ENCODE results near the gene NUP210L. TPM values are rescaled to one million over a fixed set of nuclear protein-coding genes. Genes with fewer than 3 reads are reported as not detected.
"Not testable (repeated sequence)": the region's sequence is repeated elsewhere in the genome, so short reads cannot be mapped to it uniquely, and the experiment has no call there.

Gene NUP210L
- total and polyA plus RNA-seq, 5 donors, result 0.09 to 0.88 (median 0.18) TPM; not detected in 1

DNA sequence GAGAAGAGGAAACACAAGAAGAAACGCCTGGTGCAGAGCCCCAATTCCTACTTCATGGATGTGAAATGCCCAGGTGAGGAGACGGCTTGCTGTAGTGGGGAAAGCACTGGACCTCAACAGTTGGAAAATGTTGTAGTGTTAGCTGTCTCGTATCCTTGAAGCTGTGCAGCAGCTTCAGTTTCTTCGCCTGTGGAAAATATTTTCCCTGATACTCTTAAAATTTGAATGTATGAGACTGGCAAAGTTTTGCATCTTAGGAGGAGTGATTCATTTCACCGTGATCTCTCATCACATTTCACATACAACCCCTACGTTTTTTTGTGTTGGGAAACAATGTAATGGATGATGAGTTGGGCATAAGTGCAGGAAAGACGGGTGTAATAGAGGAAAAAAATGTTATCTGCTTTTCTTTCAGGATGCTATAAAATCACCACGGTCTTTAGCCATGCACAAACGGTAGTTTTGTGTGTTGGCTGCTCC lies 163.7 kb downstream of the NUP210L start:
- H3K4me1 ChIP-seq (ENCODE audit: control insufficient read depth, insufficient read depth, low read length), result no peaks in the 10 kb centered on the region
- H3K27me3 ChIP-seq (ENCODE audit: control insufficient read depth, insufficient read depth), result no peaks in the 10 kb centered on the region
- intact Hi-C loops (cut with DNase I), result no loop called here
- H3K27ac ChIP-seq (ENCODE audit: low read length), result peak overlapping the region; percentile 96
- no peak for ATAC-seq
- no peaks in the 10 kb centered on the region for H3K9me3 ChIP-seq (ENCODE audit: control insufficient read depth, low read length)
- no peak for DNase-seq
- 8% methylated on average over 9 of the region's 9 CpGs for WGBS
- peak overlapping the region; percentile 71 for H3K4me3 ChIP-seq (ENCODE audit: low read length)

DNA sequence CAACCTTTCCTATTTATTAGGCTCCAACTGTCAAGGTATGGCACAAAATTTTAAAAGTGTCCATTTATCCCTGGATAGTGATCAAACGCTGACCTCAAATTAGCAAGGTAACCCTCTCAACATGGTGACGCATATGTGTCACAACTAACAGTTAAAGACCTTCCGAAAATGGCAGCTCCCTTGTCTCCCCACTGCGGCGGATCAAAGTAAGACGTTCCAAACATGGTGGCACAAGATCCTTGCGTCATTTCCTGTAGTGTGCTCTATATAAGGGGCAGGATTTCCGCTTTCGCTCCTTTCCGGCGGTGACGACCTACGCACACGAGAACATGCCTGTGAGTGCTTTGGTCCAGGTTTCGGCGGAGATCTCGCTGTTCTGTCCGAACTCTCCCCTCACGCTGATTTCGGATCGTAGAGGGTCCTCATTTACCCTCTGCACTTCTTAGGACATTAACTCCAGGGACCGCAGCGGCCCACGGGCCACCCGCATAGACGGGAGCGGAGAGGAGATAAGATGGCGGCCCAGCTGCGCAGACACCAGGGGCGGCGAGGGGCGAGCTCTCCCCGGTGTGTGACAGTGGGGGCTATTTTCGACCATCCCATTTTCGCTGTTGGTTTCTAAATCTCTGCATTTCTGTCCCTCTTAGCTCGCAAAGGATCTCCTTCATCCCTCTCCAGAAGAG lies 164.3 kb downstream of the NUP210L start, which contains the start of gene RPS27:
Gene RPS27 (plus strand): TSS at position 295 of the 683 bp plus-strand sequence. CDS start 35 bp downstream, at position 330.
- ATAC-seq, result peak; percentile 81 to 85
- under 1% methylated on average over 36 of the region's 36 CpGs for WGBS
- Histone ChIP-seq H3K4me1 (ENCODE audit: control insufficient read depth, insufficient read depth, low read length) (no peaks in the 10 kb centered on the region), H3K9me3 (ENCODE audit: control insufficient read depth, low read length) (no peaks in the 10 kb centered on the region), H3K27ac (ENCODE audit: low read length) (peak within 1 kb of the TSS; percentile 96), H3K27me3 (ENCODE audit: control insufficient read depth, insufficient read depth) (no peaks in the 10 kb centered on the region), H3K4me3 (ENCODE audit: low read length) (peak within 1 kb of the TSS; percentile 71)
- DNase-seq, result peak; percentile 90 to 93 (median 91)
- intact Hi-C loops (cut with DNase I), result no loop called here

DNA sequence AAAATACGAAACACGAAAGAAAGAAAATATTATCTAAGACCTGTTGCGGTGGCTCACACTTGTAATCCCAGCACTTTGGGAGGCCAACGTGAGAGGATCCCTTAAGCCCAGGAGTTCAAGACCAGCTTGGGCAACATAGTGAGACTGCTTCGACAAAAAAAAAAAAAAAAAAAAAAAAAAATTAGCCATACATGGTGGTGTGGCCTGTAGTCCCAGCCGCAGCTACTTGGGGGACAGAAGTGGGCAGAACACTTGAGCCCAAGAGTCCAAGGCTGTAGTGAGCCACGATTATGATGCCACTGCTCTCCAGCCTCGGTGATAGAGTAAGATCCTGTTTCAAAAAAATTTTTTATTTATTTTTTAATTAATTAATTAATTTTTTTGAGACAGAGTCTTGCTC lies 167.3 kb downstream of the NUP210L start:
- Histone ChIP-seq H3K27ac (ENCODE audit: low read length) (no peak overlapping the region), H3K4me1 (ENCODE audit: control insufficient read depth, insufficient read depth, low read length) (peaks cover 3% of the 10 kb centered on the region), H3K9me3 (ENCODE audit: control insufficient read depth, low read length) (no peaks in the 10 kb centered on the region), H3K27me3 (ENCODE audit: control insufficient read depth, insufficient read depth) (no peaks in the 10 kb centered on the region), H3K4me3 (ENCODE audit: low read length) (no peak overlapping the region)
- no peak for DNase-seq
- 90% methylated on average over 8 of the region's 8 CpGs for WGBS
- no peak for ATAC-seq
- intact Hi-C loops (cut with DNase I), result loop anchor here (2.0 to 10.0 kb wide), 5 partner anchors 190 to 313 kb away; partner anchors contain the start of genes NPR1 (in 4 of the 4) and ILF2 (in 2 of the 4)

DNA sequence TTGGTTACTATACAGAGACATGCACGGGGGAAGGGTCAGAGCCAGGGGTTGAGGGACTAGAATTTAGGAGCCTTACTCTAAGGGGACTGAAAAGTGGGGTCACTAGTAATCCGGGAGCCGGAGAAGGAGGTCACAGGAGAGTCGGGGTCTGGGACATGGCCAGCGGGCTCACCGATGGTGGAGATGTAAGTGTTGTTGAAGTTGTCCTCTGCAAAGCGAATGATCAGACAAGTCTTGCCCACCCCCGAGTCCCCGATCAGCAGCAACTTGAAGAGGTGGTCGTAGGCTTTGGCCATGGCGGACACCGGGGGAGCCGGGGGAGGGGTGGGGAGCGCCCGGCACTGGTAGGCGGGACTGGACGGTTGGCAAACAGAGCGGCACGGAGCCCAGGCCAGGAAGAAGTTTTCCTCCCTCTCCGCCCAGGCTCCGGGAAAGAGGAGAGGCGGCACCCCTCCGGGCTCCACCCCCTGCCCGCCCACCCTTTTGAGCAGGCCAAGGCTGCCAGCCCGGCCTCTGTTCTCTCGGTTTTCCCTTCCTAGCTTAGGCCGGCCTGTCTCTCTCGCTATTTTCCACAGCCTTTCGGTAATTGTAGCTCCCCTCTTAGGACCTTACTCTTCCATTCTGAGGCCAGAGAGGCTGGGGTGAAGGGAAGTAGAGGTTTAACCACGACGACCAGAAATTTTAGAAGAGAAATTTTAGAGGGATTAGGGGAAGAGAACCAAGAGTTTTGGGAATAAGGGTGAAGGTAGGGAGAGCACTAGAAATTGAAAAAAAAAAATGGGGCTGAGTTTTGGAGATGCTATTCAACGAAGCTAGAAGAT lies 168.7 kb downstream of the NUP210L start, which contains the start of gene RAB13:
Gene RAB13 (minus strand): TSS at position 399 of the 821 bp plus-strand sequence. CDS start 103 bp downstream, at position 296.
- Histone ChIP-seq H3K27ac (ENCODE audit: low read length) (peak within 1 kb of the TSS; percentile 98), H3K9me3 (ENCODE audit: control insufficient read depth, low read length) (no peaks in the 10 kb centered on the region), H3K27me3 (ENCODE audit: control insufficient read depth, insufficient read depth) (no peaks in the 10 kb centered on the region), H3K4me3 (ENCODE audit: low read length) (peak within 1 kb of the TSS; percentile 60), H3K4me1 (ENCODE audit: control insufficient read depth, insufficient read depth, low read length) (peaks cover 3% of the 10 kb centered on the region)
- intact Hi-C loops (cut with DNase I), result loop anchor here (2.0 to 10.0 kb wide), 5 partner anchors 189 to 311 kb away; partner anchors contain the start of genes NPR1 (in 4 of the 4) and ILF2 (in 2 of the 4)
- peak; percentile 92 to 96 (median 94) for DNase-seq
- ATAC-seq, result peak; percentile 90 to 92
- 2% methylated on average over 32 of the region's 32 CpGs for WGBS

DNA sequence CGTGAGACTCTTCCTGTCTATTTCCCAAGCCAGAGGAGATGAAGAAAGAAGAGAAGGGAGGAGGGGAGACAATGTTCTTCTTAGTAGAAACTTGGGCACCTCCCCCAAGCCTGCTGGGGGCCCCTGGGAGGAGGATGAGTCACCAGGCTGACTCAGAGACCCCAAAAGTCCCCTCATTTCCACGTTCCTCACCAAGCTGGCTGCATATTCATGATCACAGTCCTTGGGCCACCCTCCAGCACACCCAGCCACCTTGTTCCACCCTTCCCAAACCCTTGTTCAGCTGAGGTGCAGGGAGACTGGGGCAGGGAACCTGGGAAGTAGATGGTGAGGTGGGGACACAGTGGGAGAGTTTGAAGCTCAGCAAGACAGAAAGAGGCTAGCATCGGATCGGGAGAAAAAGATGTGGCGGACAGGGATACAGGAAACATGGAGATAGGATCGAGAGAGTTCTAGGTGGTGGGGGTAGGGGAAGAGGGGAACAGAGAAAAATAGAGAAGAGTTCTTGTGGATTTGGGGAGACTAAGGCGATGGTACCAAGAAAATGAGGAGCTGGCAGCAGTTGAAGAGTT lies 169.4 kb downstream of the NUP210L start:
- Histone ChIP-seq H3K4me3 (ENCODE audit: low read length) (peak overlapping the region; percentile 60), H3K4me1 (ENCODE audit: control insufficient read depth, insufficient read depth, low read length) (peaks cover 3% of the 10 kb centered on the region), H3K27me3 (ENCODE audit: control insufficient read depth, insufficient read depth) (no peaks in the 10 kb centered on the region), H3K27ac (ENCODE audit: low read length) (peak overlapping the region; percentile 65), H3K9me3 (ENCODE audit: control insufficient read depth, low read length) (no peaks in the 10 kb centered on the region)
- 10% methylated on average over 7 of the region's 7 CpGs for WGBS
- DNase-seq (peak in 2 of 3 donors; percentile 68 to 72), ATAC-seq (peak; percentile 17 to 31)
- intact Hi-C loops (cut with DNase I), result loop anchor here (5.0 to 10.0 kb wide), 4 partner anchors 188 to 311 kb away; partner anchors contain the start of genes NPR1 (in 4 of the 4) and ILF2 (in 2 of the 4)

DNA sequence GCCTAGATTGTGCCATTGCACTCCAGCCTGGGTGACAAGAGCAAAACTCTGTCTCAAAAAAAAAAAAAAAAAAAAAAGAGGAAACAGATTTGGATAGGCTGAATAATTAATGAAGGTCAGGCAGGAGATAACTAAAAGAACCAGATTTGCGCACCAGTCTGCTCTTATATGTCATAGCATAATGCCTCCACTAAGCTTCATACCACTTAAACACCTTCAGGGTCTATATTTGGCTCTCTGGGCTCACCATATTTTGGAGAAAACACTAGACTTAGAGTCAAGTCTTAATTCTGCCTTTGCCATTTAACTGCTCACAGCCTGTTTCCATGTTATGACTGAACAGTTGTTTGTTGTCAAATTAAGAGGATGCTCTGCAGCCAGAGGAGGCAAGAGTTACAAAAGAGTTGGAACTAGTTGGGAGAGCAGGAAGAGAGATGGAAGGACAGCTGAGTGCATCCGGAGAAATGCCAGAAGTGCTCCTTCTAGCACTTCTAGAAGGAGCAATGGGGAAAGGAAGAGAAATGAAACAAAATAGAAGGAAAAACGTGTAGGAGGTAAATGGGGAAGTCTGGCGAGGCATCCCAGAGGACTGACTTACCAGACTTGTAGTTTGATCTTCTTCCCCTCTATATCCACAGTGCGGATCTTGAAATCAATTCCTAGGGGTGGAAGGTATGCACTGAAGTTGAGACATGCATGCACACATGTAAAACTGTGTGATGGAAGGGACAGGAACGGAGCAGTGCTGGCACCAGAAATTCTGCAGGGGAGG lies 170.6 kb downstream of the NUP210L start:
- ATAC-seq, result no peak
- Histone ChIP-seq H3K4me3 (ENCODE audit: low read length) (no peak overlapping the region), H3K27ac (ENCODE audit: low read length) (peak overlapping the region; percentile 9), H3K27me3 (ENCODE audit: control insufficient read depth, insufficient read depth) (no peaks in the 10 kb centered on the region), H3K9me3 (ENCODE audit: control insufficient read depth, low read length) (no peaks in the 10 kb centered on the region), H3K4me1 (ENCODE audit: control insufficient read depth, insufficient read depth, low read length) (peaks cover 3% of the 10 kb centered on the region)
- WGBS, result 49% methylated on average over 6 of the region's 6 CpGs
- intact Hi-C loops (cut with DNase I), result loop anchor here in 3 of 4 donors (10.0 kb wide), 2 partner anchors 190 to 310 kb away; partner anchors contain the start of genes ILF2 (in 2 of the 3) and NPR1 (in 2 of the 3)
- DNase-seq, result no peak

DNA sequence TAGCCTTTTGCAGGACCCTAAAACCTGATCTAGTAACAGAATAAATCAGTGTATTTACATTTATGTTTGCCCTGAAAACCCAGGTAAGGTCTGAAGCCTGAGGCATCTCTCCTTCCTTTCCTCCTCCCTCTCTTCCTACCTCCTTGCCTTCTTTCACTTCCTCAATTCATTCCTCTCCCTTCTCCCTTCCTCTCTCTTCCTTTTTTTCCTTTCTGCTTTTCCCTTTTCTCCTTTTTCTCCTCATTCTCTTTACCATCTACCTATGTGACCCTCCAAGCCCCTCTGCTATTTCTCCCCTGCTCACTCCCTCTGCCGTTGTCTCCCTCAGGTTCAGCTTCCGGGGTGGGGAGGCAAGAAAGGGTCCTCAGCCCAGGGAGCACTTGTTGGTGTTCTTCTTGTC lies 173.1 kb downstream of the NUP210L start:
- 78% methylated on average over 2 of the region's 2 CpGs for WGBS
- H3K4me3 ChIP-seq (ENCODE audit: low read length); ATAC-seq; H3K9me3 ChIP-seq (ENCODE audit: control insufficient read depth, low read length); H3K4me1 ChIP-seq (ENCODE audit: control insufficient read depth, insufficient read depth, low read length); DNase-seq; H3K27me3 ChIP-seq (ENCODE audit: control insufficient read depth, insufficient read depth); H3K27ac ChIP-seq (ENCODE audit: low read length): not testable (repeated sequence)
- intact Hi-C loops (cut with DNase I), result loop anchor here in 3 of 4 donors (10.0 kb wide), 2 partner anchors 187 to 307 kb away; partner anchors contain the start of genes ILF2 (in 2 of the 3) and NPR1 (in 2 of the 3)

DNA sequence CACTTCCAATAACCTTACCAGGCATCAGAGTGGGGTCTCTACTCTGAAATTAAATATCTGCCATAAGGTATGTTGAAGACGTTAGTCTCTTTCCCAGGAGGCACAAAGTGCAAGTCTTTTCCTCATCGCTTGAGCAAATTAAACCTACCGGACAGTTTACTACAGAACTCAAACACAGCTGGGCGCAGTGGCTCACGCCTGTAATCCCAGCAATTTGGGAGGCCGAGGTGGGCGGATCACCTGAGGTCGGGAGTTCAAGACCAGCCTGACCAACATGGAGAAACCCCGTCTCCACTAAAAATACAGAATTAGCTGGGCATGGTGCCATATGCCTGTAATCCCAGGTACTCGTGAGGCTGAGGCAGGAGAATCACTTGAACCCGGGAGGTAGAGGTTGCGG lies 175.8 kb downstream of the NUP210L start:
- DNase-seq; H3K27ac ChIP-seq (ENCODE audit: low read length); H3K27me3 ChIP-seq (ENCODE audit: control insufficient read depth, insufficient read depth); H3K4me1 ChIP-seq (ENCODE audit: control insufficient read depth, insufficient read depth, low read length); H3K9me3 ChIP-seq (ENCODE audit: control insufficient read depth, low read length); H3K4me3 ChIP-seq (ENCODE audit: low read length); ATAC-seq; intact Hi-C loops (cut with DNase I): not testable (repeated sequence)
- 92% methylated on average over 12 of the region's 12 CpGs for WGBS

DNA sequence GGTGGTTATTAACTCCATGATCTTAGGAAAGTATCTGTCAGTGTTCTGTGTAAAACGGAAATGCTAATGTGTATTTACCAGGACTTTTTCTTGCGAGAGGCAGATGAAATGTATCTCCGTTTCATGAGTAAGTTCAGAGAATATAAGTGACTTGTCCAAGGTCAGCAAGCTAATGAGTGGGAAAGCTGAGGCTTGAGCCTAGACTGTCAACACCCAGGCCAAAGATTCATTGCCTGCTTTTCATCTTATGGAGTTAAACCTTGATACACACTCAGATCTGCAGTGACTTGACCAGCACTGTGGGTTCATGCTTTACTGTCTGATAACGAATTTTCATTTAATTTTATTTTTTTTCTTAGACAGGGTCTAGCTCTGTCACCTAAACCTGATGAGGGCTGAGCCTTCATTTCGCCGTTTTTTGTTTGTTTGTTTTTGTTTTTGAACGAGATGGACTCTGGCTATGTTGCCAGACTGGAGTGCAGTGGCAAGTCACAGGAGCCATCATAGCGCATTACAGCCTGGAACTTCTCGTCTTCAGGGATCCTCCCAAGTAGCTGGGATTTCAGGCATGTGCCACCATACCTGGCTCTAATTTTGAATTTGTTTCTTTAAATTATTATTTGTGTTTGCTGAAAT lies 176.5 kb downstream of the NUP210L start:
- Histone ChIP-seq H3K4me1 (ENCODE audit: control insufficient read depth, insufficient read depth, low read length) (no peaks in the 10 kb centered on the region), H3K9me3 (ENCODE audit: control insufficient read depth, low read length) (no peaks in the 10 kb centered on the region), H3K27ac (ENCODE audit: low read length) (no peak overlapping the region), H3K27me3 (ENCODE audit: control insufficient read depth, insufficient read depth) (no peaks in the 10 kb centered on the region), H3K4me3 (ENCODE audit: low read length) (peak overlapping the region; percentile 93)
- no peak for ATAC-seq
- 70% methylated on average over 9 of the region's 9 CpGs for WGBS
- DNase-seq, result no peak
- intact Hi-C loops (cut with DNase I), result no loop called here
